ENCODE measurements around the gene ATXN7.

GRCh38 chr3:63926309-63926708, 62.6 kb downstream of the ATXN7 start:
- no peak for TF ChIP-seq CTCF (conservative IDR thresholded peaks at IDR 0.05 in 1 of 2, IDR thresholded peaks at IDR 0.05 in 1 of 2; ENCODE audit: extremely low read depth in 1 of 2, insufficient read depth in 1 of 2, low read depth in 1 of 2, low read length in 2 of 2)
- no peak for TF ChIP-seq EZH2 (IDR thresholded peaks at IDR 0.05; ENCODE audit: borderline replicate concordance, low read length)

Data from mammary epithelial cell (primary cell).